Calu3 (cell line): ENCODE results near the gene CHST6. TPM values are rescaled to one million over a fixed set of nuclear protein-coding genes. Genes with fewer than 3 reads are reported as not detected.

Experiments
- BruUV-seq: library from RNA; stranded (reverse); fragments of 400-500 nt; replicated peaks from 2 replicates; lab custom pipeline; 2021; lab: Mats Ljungman, UMichigan
- CTCF ChIA-PET: fragments of 300-600 bp; sonication (Branson Sonifier 250); formaldehyde crosslinking; loops from one replicate; lab custom pipeline; 2022; ENCODE audit warnings: antibody characterized with exemption; lab: Charles Lee
- DNase-seq: peaks from one replicate; pipeline ENCODE4 v3.0.0; 2022
- H3K27ac Mint-ChIP-seq: one replicate; pipeline ENCODE4 v1.8.0; 2022; ENCODE audit warnings: mixed read lengths; ENCODE audit not compliant: unreplicated experiment
- H3K27me3 Mint-ChIP-seq: one replicate; pipeline ENCODE4 v1.8.0; 2022; ENCODE audit warnings: mixed read lengths; ENCODE audit not compliant: unreplicated experiment
- H3K36me3 Mint-ChIP-seq: one replicate; pipeline ENCODE4 v1.8.0; 2022; ENCODE audit warnings: mild to moderate bottlenecking, moderate library complexity, mixed read lengths; ENCODE audit not compliant: insufficient read depth, unreplicated experiment
- H3K4me1 Mint-ChIP-seq: one replicate; pipeline ENCODE4 v1.8.0; 2022; ENCODE audit warnings: mild to moderate bottlenecking, low read depth, mixed read lengths; ENCODE audit not compliant: unreplicated experiment
- H3K4me3 Mint-ChIP-seq: one replicate; pipeline ENCODE4 v1.8.0; 2022; ENCODE audit warnings: mild to moderate bottlenecking, low read depth, moderate library complexity, mixed read lengths; ENCODE audit not compliant: unreplicated experiment
- H3K9me3 Mint-ChIP-seq: one replicate; pipeline ENCODE4 v1.8.0; 2022; ENCODE audit warnings: low read depth, mixed read lengths; ENCODE audit not compliant: unreplicated experiment
- CTCF ChIP-seq: fragments of 200-600 bp; IDR thresholded peaks from one replicate; pipeline ENCODE4 v1.8.0; 2022; ENCODE audit warnings: antibody characterized with exemption; ENCODE audit not compliant: unreplicated experiment
- intact Hi-C: fragments of 100-400 bp; cut with micrococcal nuclease; formaldehyde crosslinking; loops from one replicate; pipeline ENCODE4 v1.10.0; 2022; ENCODE audit not compliant: unreplicated experiment
- total RNA-seq: library from RNA; stranded (reverse); gene quantifications from 2 replicates; pipeline ENCODE4 v1.2.3, GENCODE V29; 2022

Gene CHST6
- total RNA-seq, 1 experiment from 2014 or later: 4.3 TPM

GRCh38 chr16:75452464-75453190 lies 42.6 kb downstream of the CHST6 start:
- H3K27ac Mint-ChIP-seq: no peak overlapping the region
- CTCF ChIA-PET: interaction anchor here (1.0 to 1.1 kb wide), 2 partner anchors 8 to 19 kb away, joined by 3 to 4 read pairs; partner anchors contain the start of gene CFDP1
- H3K27me3 Mint-ChIP-seq: no peaks in the 10 kb centered on the region
- DNase-seq: no peak
- intact Hi-C loops: no loop called here
- no peaks in the 10 kb centered on the region for H3K9me3 Mint-ChIP-seq
- no peak for TF ChIP-seq CTCF
- peaks cover 14% of the 10 kb centered on the region for H3K36me3 Mint-ChIP-seq
- H3K4me3 Mint-ChIP-seq: no peak overlapping the region
- no TSS peak for BruUV-seq
- H3K4me1 Mint-ChIP-seq: peaks cover 20% of the 10 kb centered on the region

- Mint-ChIP-seq H3K4me1 (peaks cover 10% of the 10 kb centered on the region), H3K36me3 (peaks cover 21% of the 10 kb centered on the region), H3K27ac (no peak overlapping the region), H3K4me3 (no peak overlapping the region), H3K9me3 (no peaks in the 10 kb centered on the region), H3K27me3 (no peaks in the 10 kb centered on the region)
- intact Hi-C loops: loop anchor here (1.0 kb wide), 1 partner anchor 15 kb away; no protein-coding TSS in a partner anchor
- CTCF ChIA-PET: interaction anchor here (0.8 to 1.2 kb wide), 2 partner anchors 13 to 177 kb away, joined by 3 to 7 read pairs; partner anchors contain the start of genes ADAT1 and CFDP1
- no peak for TF ChIP-seq CTCF
- DNase-seq: no peak
- no TSS peak for BruUV-seq
These were observed 48.8 kb downstream of the CHST6 start for GRCh38 chr16:75446416-75446815.

- Mint-ChIP-seq H3K27ac (no peak overlapping the region), H3K4me1 (no peaks in the 10 kb centered on the region), H3K9me3 (no peaks in the 10 kb centered on the region), H3K36me3 (peaks cover 11% of the 10 kb centered on the region), H3K4me3 (no peak overlapping the region), H3K27me3 (no peaks in the 10 kb centered on the region)
- intact Hi-C loops: no loop called here
- no TSS peak for BruUV-seq
- no peak for TF ChIP-seq CTCF
- no peak for DNase-seq
- CTCF ChIA-PET: interaction anchor here (0.6 to 1.0 kb wide), 3 partner anchors 8 to 1756 kb away, joined by 3 to 4 read pairs (median 3); partner anchors contain the start of gene CFDP1
These were observed 49.9 kb downstream of the CHST6 start for GRCh38 chr16:75445298-75445697.

- BruUV-seq: no TSS peak
- no peak for TF ChIP-seq CTCF
- CTCF ChIA-PET: interaction anchor here (0.6 kb wide), 1 partner anchor 948 kb away, joined by 4 read pairs; no protein-coding TSS in a partner anchor
These were observed 51.9 kb downstream of the CHST6 start for GRCh38 chr16:75443298-75443697.

More at GRCh38 chr16:75443298-75443697, 51.9 kb downstream of the CHST6 start:
- H3K9me3 Mint-ChIP-seq: no peaks in the 10 kb centered on the region
- no peak for DNase-seq
- H3K27me3 Mint-ChIP-seq: no peaks in the 10 kb centered on the region
- no peaks in the 10 kb centered on the region for H3K4me1 Mint-ChIP-seq
- H3K36me3 Mint-ChIP-seq: peaks cover 11% of the 10 kb centered on the region
- no peak overlapping the region for H3K4me3 Mint-ChIP-seq
- intact Hi-C loops: no loop called here
- no peak overlapping the region for H3K27ac Mint-ChIP-seq
